GM18505 (cell line): ENCODE measurements around the gene PDE2A.

ENCODE experiments used
- ATAC-seq: cut with Tn5 transposase; IDR thresholded peaks from one replicate; pipeline ENCODE4 v1.9.1; 2021; ENCODE audit not compliant: unreplicated experiment
- POLR2A ChIP-seq: IDR thresholded peaks from 4 replicates; pipeline ENCODE4 v1.6.1; 2011; ENCODE audit warnings: borderline replicate concordance; ENCODE audit not compliant: insufficient read depth, insufficient read length; ENCODE audit errors: extremely low read depth

Gene PDE2A

DNA sequence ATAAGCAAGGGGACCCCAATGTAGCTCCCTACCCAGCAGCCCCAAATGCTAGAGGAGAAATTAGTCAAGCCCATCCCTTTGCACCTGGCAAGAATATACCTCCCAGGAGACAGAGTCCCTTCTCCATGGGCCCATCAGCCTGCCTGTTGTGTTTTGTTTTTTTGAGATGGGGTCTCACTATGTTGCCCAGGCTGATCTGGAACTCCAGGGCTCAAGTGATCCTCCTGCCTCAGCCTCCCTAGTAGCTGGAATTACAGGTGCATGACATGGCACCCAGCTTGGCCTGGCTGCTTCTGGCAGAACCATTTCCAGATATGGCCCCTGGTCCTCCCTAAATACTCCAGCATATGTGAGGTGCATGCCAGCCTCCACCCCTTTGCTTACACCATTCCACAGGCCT lies 22.1 kb downstream of the PDE2A start:
- no peak for ATAC-seq
- no peak for TF ChIP-seq POLR2A

DNA sequence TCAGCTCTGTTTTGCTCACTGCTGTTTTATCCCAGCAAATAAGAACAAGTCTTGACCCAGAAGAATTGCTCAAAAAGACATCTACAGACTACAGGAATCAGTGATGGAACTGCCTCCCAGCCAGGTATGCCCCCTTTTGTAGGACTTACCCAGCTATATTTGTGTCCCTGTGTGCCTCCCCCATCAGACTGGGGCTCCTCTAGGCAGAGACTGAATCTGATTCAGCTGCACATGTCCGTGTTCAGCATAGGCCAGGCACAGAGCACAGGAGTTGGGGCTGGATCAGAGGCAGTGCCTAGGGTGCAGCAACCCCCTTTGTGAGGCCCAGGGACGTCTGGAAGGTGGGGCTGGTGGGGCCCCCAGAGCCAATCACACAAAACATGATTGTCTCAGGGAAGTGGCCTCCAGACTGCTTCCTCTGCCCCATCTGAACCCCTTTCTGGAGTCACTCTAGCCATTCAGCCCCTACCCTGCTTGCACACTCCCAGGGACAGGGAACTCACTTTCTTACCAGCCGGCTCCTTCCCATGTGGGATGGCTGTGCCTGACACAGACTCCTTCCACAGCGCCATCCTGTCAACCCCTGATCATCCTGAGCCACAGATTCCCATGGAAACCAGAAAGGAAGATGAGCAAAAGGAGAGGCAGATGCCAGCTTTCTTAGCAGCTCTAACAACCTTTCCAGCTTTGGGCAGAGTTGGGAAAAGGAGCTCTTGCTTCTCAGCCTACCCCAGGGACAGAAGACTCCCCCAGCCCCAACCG lies 24.8 kb downstream of the PDE2A start:
- no peak for TF ChIP-seq POLR2A
- ATAC-seq = no peak

DNA sequence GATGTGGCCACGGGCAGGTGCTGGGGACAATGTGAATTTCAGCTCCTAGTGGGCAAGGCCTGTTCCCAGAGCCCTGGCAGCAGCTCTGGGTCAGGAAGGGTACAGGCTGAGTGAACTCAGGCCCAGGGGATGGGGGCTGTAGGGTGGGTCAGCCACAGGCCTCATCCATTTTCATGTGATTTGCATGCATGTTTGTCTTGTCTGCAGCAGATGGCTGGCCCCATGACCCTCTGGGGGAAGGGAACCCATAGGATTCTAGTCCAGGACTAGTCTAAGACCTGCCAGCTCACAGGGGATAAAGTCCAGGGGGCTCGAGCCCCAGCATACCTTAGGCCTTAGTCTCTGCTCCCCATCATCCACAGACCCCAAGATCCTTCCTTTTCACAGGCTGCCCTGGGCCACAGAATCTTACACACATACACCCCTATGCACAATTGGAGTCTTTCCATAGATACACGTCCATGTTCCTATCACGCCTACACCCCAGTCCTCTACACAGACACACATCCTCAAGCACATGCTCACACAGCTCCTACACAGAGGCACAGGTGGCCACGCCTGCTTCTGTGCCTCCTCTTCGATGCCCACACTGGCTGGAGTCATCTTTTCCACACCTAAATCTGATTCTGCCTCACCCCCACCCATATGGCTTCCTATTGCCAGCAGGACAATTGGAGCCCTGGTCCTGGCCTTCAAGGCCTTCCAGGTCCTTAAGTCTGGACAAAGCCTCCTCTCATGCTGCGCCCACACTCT lies 25.7 kb downstream of the PDE2A start:
- no peak for ATAC-seq
- no peak for TF ChIP-seq POLR2A

DNA sequence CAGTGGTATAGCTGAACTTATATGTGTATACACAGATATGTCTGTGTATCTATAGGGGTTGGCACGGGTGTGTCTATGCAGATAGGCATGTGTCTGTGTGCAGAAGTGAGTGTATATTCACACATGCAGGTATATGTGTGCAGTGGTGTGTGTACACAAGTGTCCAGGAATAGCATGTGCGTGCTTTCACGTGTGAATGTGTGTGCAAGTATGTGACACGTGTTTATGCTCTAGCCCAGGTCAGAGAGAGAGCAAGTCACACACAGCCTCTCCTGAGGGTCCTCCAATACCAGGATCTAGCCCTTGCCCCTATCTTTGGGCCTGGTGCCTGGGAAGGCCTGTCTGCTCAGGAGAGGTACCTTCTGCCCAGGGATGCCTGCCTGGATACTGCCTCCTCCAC lies 26.3 kb downstream of the PDE2A start:
- ATAC-seq = no peak
- no peak for TF ChIP-seq POLR2A

DNA sequence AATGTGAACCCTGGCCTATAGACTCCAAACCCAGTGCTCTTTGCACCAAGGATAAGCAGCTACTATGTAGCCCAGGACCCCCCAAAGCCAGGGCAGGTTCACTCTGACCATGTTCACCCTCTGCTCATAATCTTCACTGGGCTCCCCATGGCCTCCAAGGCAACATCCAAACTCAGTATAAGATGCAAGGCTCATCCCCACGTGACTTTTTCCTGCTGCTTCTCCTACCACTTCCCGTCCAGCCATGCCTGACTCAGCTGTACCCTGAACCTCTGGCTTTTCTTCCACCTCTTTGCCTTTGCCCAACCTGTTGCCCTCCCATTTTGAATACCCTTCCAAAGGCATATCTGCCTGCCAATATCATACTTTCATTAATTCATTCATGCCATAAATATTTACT lies 27.8 kb downstream of the PDE2A start:
- TF ChIP-seq POLR2A = no peak
- ATAC-seq = no peak

DNA sequence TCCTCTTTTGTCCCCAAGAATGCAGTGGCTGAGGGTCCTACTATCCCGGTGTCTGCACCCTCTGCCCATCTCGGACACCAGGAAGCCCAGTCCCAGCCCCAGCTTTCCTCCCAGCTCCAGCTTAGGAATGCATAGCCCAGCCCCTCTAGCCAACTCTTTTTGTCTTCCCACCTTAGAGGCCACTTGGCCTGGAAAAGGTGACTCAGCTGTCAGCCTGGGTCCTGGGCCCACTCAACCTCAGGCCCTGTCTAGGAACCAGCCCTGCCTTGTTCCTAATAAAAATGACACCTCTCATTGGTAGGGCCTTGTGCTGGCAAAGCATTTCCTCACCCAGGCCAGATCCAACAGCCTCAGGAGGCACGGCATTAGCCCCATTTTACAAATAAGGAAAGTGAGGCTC lies 28.2 kb downstream of the PDE2A start:
- no peak for ATAC-seq

DNA sequence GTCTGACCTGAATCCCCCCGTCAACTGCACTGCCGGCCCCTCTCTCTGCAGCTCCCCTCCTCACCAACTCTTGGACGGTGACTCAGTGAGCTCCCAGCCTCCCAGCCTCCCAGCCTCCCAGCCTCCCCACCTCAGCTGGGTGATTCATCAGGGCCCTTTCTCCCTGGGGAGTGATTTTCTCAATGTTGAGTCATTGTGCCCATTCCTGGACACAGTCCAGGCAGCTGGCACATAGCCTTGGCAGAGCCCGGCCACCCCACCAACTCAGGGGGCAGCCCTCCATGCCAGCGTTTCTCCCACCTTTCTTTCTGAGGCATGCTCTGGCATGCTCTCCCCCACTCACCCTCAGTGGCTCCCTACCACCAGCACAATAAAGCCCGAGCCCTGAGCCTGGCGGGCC lies 30.7 kb downstream of the PDE2A start:
- no peak for ATAC-seq
- no peak for TF ChIP-seq POLR2A

More for the DNA sequence above, 28.2 kb downstream of the PDE2A start:
- no peak for TF ChIP-seq POLR2A

DNA sequence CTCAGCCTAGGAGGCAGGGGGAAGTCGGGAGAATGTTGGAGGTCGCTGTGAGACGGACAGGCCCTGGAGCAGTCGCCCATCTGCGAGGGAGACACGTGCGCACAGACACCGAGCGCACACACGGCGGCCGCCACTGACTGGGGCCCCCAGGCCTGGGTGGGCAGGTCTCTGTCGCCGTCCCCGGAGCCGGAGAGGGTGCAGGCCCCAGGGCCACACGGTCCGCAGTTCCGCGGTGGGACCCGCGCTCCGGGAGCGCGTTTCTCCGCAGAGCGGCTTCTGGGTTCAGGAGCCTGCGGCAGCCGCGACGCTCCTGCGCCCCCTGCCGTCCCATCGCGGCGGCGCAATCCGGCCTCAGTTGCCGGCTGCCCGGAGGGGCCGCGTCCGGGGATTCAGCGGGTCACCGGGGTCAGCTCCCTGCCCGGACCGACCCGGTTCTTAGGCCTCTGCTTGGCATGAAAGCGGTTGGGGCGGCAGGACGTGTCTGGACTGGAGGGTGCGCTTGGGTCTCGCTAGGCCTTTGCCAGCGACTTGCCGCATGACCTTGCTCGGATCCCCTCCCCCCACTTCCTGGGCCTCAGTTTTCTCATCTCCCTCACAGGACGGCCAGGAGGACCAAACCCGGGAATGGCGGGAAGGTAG lies 31.2 kb downstream of the PDE2A start:
- TF ChIP-seq POLR2A = no peak
- ATAC-seq = no peak

DNA sequence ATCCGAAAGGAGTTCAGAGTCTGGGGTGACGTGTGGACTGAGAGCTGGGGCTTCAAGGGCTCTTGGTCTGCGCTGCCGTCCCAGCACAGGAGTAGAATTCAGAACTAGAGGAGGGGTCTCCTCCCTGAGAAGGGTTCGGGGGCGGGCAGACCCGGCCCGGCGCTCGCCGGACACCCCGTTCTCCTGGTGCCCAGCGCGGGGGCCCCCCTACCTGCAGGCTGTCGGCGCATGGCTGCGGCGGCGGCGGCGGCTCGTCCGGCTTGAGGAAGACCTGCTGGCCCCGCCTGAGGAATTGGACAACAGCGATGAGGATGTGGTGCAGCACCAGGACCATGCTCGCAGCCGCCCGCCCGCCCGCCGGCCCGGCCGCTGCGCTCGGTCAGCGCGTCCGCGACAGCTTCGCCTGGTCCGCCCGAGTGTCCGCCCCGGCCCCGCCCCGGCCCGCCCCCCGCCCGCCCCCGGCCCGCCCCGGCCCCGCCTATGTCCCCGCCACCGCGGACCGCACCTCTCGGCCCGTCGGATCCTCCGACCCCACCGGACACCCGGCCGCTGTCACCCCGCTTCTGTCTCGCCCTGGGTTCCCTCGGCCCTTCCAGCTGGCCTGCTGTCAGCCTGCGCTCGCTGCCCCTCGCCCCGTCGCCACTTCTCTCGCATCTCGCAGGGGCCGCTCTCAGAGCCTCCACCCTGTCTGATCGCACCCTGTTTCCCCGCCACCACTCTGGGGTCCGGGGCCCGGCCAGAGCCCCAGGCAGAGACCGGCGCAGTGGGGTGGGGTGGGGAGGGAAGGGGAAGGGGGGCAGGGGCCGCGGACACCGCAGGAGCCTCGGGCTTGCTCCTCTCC lies 32.0 kb downstream of the PDE2A start:
- no peak for TF ChIP-seq POLR2A
- no peak for ATAC-seq

DNA sequence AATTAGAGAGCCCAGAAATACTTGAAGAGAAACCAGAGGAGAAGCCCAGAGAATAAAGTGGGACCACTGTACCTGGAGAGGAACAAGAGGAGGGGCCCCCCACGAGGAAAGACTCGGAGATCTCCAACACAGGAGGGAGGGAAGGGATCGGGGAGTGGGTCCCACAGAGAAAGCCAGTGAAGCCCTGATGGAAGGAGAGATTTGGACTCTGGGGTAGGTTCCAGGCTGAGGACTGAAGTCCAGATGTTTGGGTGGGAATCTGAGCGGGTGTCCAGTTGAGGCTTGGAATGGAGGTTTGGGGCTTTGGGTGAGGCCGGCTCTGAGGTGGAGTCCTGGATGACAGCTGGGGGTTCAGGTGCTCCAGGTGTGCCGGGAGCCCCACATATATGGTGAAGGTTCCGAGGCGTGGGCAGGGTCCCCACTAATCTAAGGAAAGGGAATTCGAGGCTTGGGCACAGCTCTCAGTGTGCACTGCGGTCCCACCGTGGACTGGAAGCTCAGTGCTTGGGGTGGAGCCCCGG lies 32.6 kb downstream of the PDE2A start:
- no peak for ATAC-seq
- no peak for TF ChIP-seq POLR2A

DNA sequence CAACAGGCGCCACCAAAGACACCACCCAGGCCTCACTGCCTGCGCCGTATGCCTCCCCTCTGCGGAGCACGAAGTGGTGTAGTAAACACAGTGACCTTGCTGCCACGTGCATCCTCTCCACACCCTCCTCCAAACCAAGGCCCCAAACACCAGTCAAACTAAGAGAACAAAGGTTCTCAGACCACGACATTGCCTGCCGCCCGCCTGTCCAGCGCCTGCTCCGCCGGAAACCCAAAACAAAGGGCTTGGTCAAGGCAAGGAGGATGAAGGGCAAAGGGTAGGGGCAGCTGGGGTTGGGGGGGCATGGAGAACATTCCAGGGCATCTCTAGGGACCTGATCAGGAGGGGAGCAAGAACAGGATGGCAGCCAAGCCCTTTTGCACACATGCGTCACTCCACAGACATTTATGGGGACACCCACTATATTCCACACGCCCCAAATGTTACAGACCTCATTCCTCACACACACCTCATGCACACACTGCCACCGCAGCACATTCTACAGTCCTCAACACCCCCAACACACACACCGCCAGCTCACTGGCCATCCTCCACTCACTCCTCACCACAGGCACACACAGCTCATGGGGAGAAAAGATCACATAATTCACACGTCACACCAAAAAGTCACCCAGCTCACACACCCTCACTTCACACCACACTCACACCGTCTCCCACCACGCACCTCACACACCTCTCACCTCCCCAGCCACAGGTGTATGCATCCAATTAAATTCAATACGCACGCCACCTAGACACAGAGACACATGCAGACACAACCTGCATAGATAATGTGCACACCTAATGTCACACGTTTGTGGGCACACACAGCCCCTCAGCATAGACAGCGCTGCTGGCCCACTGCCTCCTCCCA lies 34.5 kb downstream of the PDE2A start:
- ATAC-seq = no peak
- no peak for TF ChIP-seq POLR2A

DNA sequence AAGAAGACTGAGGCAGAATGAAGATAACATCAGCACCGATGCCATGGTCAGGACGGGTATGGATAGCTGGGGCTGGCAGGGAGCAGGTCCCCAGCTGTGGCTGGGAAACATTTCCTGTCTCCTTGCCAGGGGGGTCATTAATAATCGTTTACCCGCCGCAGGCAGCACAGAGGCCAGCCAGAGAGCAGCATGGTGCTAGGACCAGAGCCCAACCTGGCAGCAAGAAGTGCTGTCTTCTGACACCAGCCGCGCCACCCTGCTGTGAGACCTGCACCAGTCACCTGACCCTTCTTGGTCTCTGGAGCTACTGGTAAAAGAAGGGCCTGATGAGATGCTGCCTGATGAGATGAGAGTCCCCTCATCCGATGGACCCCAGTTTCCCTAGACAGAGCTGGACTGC lies 36.3 kb downstream of the PDE2A start:
- TF ChIP-seq POLR2A = no peak
- ATAC-seq = no peak
